Neural crest cell (in vitro differentiated cells): ENCODE measurements around the gene PORCN. TPM values are rescaled to one million over a fixed set of nuclear protein-coding genes. Genes with fewer than 3 reads are reported as not detected.

Experiments
- DNase-seq: peaks from one replicate; pipeline ENCODE4 v3.0.0; 2021; ENCODE audit warnings: low read depth, mixed read lengths, low spot score
- H3K27ac Mint-ChIP-seq: one replicate; pipeline ENCODE4 v1.8.0; 2021; ENCODE audit warnings: mild to moderate bottlenecking, mixed read lengths; ENCODE audit not compliant: unreplicated experiment
- H3K27me3 Mint-ChIP-seq: 2 replicates; pipeline ENCODE4 v1.8.0; 2021; ENCODE audit warnings: low read depth, mild to moderate bottlenecking, mixed read lengths
- H3K36me3 Mint-ChIP-seq: 2 replicates; pipeline ENCODE4 v1.8.0; 2021; ENCODE audit warnings: low read depth, mild to moderate bottlenecking, mixed read lengths
- H3K4me1 Mint-ChIP-seq: 2 replicates; pipeline ENCODE4 v1.8.0; 2021; ENCODE audit warnings: mixed read lengths
- H3K4me3 Mint-ChIP-seq: one replicate; pipeline ENCODE4 v1.8.0; 2021; ENCODE audit warnings: mild to moderate bottlenecking, mixed read lengths
- H3K9me3 Mint-ChIP-seq: 2 replicates; pipeline ENCODE4 v1.8.0; 2021; ENCODE audit warnings: mixed read lengths
- CTCF ChIP-seq: fragments of 200-600 bp; sonication (generic); conservative IDR thresholded peaks from 2 replicates; pipeline ENCODE4 v1.5.0; 2021; ENCODE audit warnings: antibody characterized with exemption, mild to moderate bottlenecking
- total RNA-seq: library from RNA; stranded (reverse); gene quantifications from 2 replicates; pipeline ENCODE4 v1.2.1, GENCODE V29; 2021

Gene PORCN
- total RNA-seq, 1 donor from 2014 or later = 13.0 TPM

GRCh38 chrX:48511560-48511959 lies 2.8 kb downstream of the PORCN start:
- peak overlapping the region; percentile 68 for H3K4me3 Mint-ChIP-seq
- H3K27me3 Mint-ChIP-seq = no peaks in the 10 kb centered on the region
- H3K36me3 Mint-ChIP-seq = peaks cover 8% of the 10 kb centered on the region
- DNase-seq = no peak
- no peak overlapping the region for H3K27ac Mint-ChIP-seq
- peaks cover 15% of the 10 kb centered on the region for H3K4me1 Mint-ChIP-seq
- TF ChIP-seq CTCF = peak; percentile 35
- no peaks in the 10 kb centered on the region for H3K9me3 Mint-ChIP-seq

GRCh38 chrX:48512371-48512935 lies 3.7 kb downstream of the PORCN start:
- Mint-ChIP-seq H3K27ac (no peak overlapping the region), H3K27me3 (no peaks in the 10 kb centered on the region), H3K9me3 (no peaks in the 10 kb centered on the region), H3K36me3 (peaks cover 8% of the 10 kb centered on the region), H3K4me3 (peak overlapping the region; percentile 56), H3K4me1 (peaks cover 13% of the 10 kb centered on the region)
- no peak for TF ChIP-seq CTCF
- no peak for DNase-seq

- no peaks in the 10 kb centered on the region for H3K27me3 Mint-ChIP-seq
- no peak overlapping the region for H3K27ac Mint-ChIP-seq
- H3K36me3 Mint-ChIP-seq = peaks cover 8% of the 10 kb centered on the region
- DNase-seq = no peak
- no peaks in the 10 kb centered on the region for H3K9me3 Mint-ChIP-seq
- peak overlapping the region; percentile 56 for H3K4me3 Mint-ChIP-seq
- peaks cover 12% of the 10 kb centered on the region for H3K4me1 Mint-ChIP-seq
- TF ChIP-seq CTCF = no peak
These were observed 4.9 kb downstream of the PORCN start for GRCh38 chrX:48513670-48514069.

GRCh38 chrX:48514126-48514806 lies 5.5 kb downstream of the PORCN start:
- H3K4me3 Mint-ChIP-seq = no peak overlapping the region
- peaks cover 8% of the 10 kb centered on the region for H3K36me3 Mint-ChIP-seq
- TF ChIP-seq CTCF = no peak
- H3K27ac Mint-ChIP-seq = no peak overlapping the region
- H3K27me3 Mint-ChIP-seq = no peaks in the 10 kb centered on the region
- H3K4me1 Mint-ChIP-seq = peaks cover 12% of the 10 kb centered on the region
- H3K9me3 Mint-ChIP-seq = no peaks in the 10 kb centered on the region
- no peak for DNase-seq

- Mint-ChIP-seq H3K4me3 (no peak overlapping the region), H3K36me3 (peaks cover 6% of the 10 kb centered on the region), H3K27me3 (no peaks in the 10 kb centered on the region), H3K9me3 (no peaks in the 10 kb centered on the region), H3K4me1 (peaks cover 5% of the 10 kb centered on the region), H3K27ac (no peak overlapping the region)
- no peak for DNase-seq
- TF ChIP-seq CTCF = no peak
These were observed 6.2 kb downstream of the PORCN start for GRCh38 chrX:48514868-48515460.
